RCC 7860 (cell line): ENCODE results near the gene VWCE.
A peak's percentile ranks its signal among the peaks of the same experiment; 100 is the strongest.

Source experiments
- DNase-seq: peaks from one replicate; pipeline ENCODE4 v3.0.0-alpha.2; 2015; ENCODE audit warnings: low spot score
- FAIRE-seq: peaks from 2 replicates; lab custom pipeline; 2012; peaks lifted over from hg19 to GRCh38; lab: Jason Lieb, UNC

Gene VWCE, protein sequence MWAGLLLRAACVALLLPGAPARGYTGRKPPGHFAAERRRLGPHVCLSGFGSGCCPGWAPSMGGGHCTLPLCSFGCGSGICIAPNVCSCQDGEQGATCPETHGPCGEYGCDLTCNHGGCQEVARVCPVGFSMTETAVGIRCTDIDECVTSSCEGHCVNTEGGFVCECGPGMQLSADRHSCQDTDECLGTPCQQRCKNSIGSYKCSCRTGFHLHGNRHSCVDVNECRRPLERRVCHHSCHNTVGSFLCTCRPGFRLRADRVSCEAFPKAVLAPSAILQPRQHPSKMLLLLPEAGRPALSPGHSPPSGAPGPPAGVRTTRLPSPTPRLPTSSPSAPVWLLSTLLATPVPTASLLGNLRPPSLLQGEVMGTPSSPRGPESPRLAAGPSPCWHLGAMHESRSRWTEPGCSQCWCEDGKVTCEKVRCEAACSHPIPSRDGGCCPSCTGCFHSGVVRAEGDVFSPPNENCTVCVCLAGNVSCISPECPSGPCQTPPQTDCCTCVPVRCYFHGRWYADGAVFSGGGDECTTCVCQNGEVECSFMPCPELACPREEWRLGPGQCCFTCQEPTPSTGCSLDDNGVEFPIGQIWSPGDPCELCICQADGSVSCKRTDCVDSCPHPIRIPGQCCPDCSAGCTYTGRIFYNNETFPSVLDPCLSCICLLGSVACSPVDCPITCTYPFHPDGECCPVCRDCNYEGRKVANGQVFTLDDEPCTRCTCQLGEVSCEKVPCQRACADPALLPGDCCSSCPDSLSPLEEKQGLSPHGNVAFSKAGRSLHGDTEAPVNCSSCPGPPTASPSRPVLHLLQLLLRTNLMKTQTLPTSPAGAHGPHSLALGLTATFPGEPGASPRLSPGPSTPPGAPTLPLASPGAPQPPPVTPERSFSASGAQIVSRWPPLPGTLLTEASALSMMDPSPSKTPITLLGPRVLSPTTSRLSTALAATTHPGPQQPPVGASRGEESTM

DNA sequence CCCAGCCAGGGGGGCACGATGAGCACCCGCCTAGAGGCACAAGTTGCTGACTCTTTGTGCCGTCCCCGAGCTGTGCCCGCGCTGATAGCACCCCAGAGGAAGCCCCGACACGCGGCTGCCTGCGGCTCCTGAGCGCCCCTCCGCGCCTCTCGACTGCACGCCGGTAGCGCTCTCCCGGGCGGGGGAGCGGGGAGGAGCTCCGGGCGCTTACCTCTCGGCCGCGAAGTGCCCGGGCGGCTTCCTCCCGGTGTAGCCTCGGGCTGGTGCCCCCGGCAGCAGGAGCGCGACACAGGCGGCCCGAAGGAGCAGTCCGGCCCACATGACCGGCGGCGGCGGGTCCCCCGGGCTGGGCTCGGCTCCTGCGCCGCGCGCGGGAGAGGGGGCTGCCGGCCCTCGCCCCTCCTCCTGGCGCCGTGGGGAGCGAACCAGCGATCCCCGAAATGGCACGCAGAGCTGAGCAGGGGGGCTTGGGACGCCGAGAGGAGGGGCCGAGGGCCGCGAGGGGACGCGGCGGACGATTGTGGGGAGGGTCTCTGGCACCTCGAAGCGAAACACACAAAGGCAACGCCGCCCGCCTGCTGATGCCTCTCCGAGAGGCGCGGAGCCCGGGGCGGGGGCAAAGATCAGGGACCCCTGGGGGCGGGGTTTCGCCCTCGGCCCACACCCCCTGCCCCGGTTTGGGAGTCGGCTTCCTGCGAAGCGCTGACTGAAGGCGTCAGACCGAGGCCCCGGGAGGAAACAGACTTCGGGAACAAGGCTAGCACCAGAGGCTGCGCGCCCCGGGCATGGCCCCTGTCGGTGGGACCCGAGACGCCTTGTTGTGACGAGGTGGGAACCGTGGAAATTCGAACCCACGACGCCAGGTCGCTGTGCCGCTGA, at the start of gene VWCE:
Gene VWCE (minus strand): TSS at position 600 of the 879 bp plus-strand sequence. CDS start 279 bp downstream, at position 321.
- FAIRE-seq (no peak), DNase-seq (peak; percentile 5)

DNA sequence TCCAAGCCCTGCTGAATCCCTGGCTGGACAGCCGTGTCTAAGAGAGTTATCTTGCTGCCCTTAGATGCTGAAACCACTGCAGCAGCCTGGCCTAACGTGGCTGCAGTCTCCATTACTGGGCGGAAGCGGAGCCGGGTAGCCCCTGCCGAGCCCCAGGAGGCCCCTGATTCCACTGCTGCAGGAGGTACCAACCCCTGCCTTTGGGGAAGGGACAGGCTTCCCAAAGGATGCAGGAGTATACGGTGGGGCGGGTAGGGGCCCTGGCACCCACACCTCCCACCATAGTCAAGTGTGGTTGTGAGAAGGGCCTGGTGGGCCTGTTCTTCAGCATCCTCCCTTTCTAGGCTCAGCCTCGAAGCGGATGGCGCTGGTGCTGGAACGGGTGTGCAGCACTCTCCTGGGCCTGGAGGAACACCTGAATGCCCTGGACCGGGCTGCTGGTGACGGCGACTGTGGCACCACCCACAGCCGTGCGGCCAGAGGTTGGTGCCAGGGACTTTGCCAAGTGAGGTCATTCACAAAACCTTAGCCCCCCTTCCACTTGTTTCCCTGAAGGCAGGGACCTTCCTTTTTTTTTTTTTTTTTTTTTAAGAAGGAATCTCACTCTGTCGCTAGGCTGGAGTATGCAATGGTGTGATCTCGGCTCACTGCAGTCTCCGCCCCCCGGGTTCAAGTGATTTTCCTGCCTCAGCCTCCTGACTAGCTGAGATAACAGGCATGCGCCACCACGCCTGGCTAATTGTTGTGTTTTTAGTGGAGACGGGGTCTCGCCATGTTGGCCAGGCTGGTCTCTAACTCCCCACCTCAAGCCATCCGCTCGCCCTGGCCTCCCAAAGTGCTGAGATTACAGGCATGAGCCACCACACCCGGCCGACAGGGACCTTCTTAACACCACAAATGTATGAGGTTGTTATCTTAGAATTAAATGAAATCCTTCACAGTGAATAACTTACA, 49.0 kb upstream of the VWCE start:
- FAIRE-seq (no peak), DNase-seq (no peak)

DNA sequence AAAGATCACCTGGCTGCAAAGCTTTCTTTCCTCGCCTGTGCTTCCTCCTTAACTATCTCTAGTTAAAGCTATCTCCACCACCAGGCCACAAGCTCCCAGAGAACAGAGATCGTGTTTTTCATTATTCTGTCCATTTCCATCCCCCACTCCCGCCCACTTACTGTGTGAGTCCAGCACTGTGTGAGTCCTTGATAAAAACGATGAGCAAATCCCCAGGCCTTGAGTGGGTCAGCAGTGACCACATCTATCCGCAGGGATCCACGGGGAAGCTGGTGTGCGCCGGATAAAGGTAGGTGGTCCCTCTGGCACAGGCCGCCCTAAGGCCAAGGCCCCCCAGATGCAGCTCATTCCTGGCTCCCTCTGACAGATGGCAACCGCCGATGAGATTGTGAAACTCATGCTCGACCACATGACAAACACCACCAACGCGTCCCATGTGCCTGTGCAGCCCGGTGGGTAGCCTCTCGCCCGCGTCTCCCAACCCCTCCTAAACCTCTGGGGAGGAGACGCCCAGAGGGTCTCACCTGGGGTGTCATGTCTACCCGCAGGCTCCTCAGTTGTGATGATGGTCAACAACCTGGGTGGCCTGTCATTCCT, 47.2 kb upstream of the VWCE start:
- FAIRE-seq = no peak
- DNase-seq = no peak

DNA sequence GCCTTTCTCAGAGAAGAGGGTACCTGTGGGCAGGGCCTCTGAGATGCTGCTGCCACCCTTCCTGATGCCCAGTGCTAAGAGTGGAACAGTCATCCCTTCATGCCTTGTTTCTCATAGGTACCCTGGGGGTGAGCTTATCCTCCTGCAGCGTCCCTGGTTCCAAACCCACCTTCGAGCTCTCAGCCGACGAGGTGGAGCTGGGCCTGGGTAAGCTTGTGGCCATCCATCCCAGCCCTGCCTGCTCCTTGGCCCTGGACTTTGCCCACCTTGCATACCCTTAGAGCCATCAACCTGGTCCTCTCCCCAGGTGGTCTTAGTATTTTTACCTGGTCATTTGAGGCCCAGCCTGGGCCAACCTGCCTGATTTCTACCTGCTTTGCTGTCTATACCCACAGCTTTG, 46.6 kb upstream of the VWCE start:
- DNase-seq (no peak), FAIRE-seq (no peak)

- FAIRE-seq = no peak
- DNase-seq = no peak
Observed at GRCh38 chr11:61340979-61341378, 45.9 kb upstream of the VWCE start.

GRCh38 chr11:61339490-61339878, 44.4 kb upstream of the VWCE start:
- DNase-seq (no peak), FAIRE-seq (no peak)

GRCh38 chr11:61338783-61339489, 43.8 kb upstream of the VWCE start:
- no peak for DNase-seq
- no peak for FAIRE-seq

DNA sequence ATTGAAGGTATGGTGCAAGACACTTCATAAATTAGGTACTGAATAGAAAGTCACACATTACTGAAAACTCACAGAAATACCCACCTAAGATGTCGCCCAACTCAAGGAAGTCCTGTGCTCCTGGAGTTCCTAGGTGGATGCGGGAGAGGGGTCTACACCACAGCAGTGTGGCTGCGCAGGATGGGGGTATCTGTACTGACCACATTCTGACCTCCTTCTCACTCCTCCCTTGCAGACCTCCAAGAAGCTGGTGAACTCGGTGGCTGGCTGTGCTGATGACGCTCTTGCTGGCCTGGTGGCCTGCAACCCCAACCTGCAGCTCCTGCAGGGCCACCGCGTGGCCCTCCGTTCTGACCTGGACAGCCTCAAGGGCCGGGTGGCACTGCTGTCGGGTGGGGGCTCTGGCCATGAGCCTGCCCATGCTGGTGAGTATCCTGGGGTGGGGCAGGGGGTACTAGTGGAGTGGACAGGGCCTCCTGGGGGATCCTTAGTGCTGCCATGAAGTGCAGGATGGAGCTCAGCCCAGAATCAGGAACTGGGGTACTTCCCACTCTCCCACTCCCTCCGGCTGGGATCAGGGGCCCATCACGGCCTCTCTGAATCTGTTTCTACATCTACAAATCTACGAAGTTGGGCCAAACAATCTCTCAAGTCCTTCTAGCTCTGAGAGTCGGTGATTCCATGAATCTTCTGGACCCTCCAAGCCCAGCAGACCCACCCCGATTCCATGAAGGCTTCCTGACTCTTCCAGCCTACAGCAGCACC, 42.8 kb upstream of the VWCE start:
- no peak for DNase-seq
- no peak for FAIRE-seq

DNA sequence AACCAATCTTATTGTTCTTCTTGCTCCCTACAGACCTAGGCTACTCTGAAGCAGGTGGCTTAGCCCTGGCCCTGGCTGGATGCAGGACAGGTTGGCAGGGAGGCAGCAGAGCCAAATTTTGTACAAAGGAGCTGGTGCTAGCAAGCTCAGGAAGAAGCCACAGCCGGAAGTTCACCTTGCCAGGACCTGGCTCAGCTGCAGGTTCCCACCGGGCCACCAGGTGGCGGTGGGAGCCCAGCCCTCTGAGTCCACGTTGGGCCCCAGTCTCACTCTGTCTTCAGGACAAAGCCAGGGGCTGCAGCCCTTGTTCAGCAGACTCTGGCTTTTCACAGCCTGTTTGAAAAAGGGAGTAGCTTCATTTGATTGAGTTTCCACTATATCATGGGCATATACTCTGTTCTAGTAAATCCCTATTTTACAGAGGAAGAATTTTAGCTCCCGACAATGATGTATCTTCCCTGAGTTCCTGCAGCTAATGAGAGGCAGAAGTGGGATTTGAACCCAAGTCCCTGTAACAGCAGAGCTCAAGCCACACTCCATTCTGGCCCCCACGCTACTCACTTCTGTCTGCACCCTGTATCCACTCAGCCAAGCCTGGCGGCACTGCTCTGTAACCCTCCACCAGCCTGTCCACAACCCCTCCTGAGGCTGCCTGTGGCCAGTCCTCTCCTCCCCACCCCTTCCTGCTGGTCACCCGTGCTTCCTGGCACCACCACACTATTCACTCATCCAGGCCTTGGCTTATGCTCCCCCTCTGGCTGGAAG, 41.2 kb upstream of the VWCE start:
- no peak for FAIRE-seq
- peak; percentile 47 for DNase-seq

- DNase-seq (no peak), FAIRE-seq (no peak)
Observed at GRCh38 chr11:61335355-61335710, 40.2 kb upstream of the VWCE start.

- FAIRE-seq = no peak
- no peak for DNase-seq
Observed at GRCh38 chr11:61334434-61335354, 39.6 kb upstream of the VWCE start.

- FAIRE-seq (no peak), DNase-seq (no peak)
Observed at GRCh38 chr11:61333550-61334433, 38.7 kb upstream of the VWCE start.

DNA sequence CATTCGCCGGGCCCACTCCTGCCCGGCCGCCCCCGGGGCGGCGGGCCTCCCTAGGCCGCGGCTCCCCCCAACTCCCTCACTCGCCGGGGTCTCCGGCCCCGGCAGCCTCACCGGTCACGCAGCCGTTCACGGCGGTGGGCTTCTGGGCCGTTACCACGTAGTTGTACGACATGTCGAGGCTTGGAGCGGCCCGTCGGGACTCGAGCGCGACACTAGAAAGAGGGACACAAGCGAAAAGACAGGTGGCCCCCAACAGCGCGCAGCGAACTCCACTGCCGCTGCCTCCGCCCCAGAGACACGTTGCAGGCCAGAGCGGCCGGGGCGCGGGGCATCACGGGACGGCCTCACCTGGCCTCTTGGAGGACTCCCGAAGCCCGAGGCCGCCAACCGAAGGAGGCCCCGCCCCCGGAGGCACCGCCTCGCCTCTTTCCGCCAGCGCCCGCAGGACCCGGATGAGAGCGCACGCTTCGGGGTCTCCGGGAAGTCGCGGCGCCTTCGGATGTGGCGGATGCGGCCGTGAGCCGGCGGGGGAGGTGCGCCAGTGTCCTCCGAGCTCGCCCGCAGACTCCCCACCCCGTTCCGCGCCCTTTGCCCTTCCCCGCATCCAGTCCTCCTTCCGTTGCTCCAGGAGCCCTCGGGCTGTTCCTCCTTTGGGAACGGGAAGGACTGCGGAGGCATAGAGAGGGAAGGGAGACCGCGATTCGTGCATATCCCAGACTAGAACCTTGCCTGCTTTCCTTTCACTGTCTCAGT, 37.9 kb upstream of the VWCE start, which contains the start of the genes DDB1 and TKFC:
Gene DDB1 (minus strand): TSS at position 309 of the 753 bp plus-strand sequence. CDS start 137 bp downstream, at position 172.
Gene TKFC (plus strand): TSS at position 432 of the 753 bp plus-strand sequence. CDS start 1,501 bp downstream, outside the sequence.
- FAIRE-seq (no peak), DNase-seq (peak; percentile 71)

GRCh38 chr11:61332281-61332796, 37.2 kb upstream of the VWCE start:
- no peak for FAIRE-seq
- DNase-seq = no peak
